GM23248 (cell line): ENCODE measurements around the gene ENTHD1. TPM values are rescaled to one million over a fixed set of nuclear protein-coding genes. Genes with fewer than 3 reads are reported as not detected.
"Not testable (repeated sequence)": the region's sequence is repeated elsewhere in the genome, so short reads cannot be mapped to it uniquely, and the experiment has no call there.

Experiments
- DNase-seq: peaks from one replicate; pipeline ENCODE4 v3.0.0-alpha.2; 2015
- H2AFZ ChIP-seq: fragments of 200-600 bp; sonication (generic); 2 replicates; pipeline ENCODE4 v1.6.1; 2016; ENCODE audit warnings: antibody characterized with exemption
- H3F3A ChIP-seq: fragments of 200-600 bp; sonication (generic); 2 replicates; pipeline ENCODE4 v1.6.1; 2016; ENCODE audit warnings: mild to moderate bottlenecking, antibody characterized with exemption, mixed run types; ENCODE audit not compliant: insufficient read depth
- H3K27ac ChIP-seq: fragments of 200-600 bp; sonication (generic); 2 replicates; pipeline ENCODE4 v1.5.1; 2016; ENCODE audit warnings: mild to moderate bottlenecking
- H3K27me3 ChIP-seq: fragments of 200-600 bp; sonication (generic); replicated peaks from 2 replicates; pipeline ENCODE4 v1.6.1; 2016; ENCODE audit warnings: mild to moderate bottlenecking; ENCODE audit not compliant: insufficient read depth
- H3K36me3 ChIP-seq: fragments of 200-600 bp; sonication (generic); 2 replicates; pipeline ENCODE4 v1.6.1; 2016; ENCODE audit warnings: low read depth, mild to moderate bottlenecking
- H3K4me1 ChIP-seq: fragments of 200-600 bp; sonication (generic); 2 replicates; pipeline ENCODE4 v1.6.1; 2016; ENCODE audit warnings: mild to moderate bottlenecking; ENCODE audit not compliant: insufficient read depth
- H3K4me2 ChIP-seq: fragments of 200-600 bp; sonication (generic); one replicate; pipeline ENCODE4 v1.6.1; 2016; ENCODE audit warnings: mild to moderate bottlenecking; ENCODE audit not compliant: unreplicated experiment
- H3K4me3 ChIP-seq: fragments of 200-600 bp; sonication (generic); 2 replicates; pipeline ENCODE4 v1.5.1; 2016; ENCODE audit warnings: mild to moderate bottlenecking
- H3K79me2 ChIP-seq: fragments of 200-600 bp; sonication (generic); 2 replicates; pipeline ENCODE4 v1.6.1; 2016; ENCODE audit warnings: mild to moderate bottlenecking; ENCODE audit not compliant: insufficient read depth
- H3K9ac ChIP-seq: fragments of 200-600 bp; sonication (generic); 2 replicates; pipeline ENCODE4 v1.6.1; 2016; ENCODE audit warnings: mild to moderate bottlenecking
- H3K9me2 ChIP-seq: fragments of 200-600 bp; sonication (generic); 2 replicates; pipeline ENCODE4 v1.6.1; 2016; ENCODE audit warnings: mixed run types, mild to moderate bottlenecking, moderate library complexity; ENCODE audit not compliant: insufficient read depth
- H3K9me3 ChIP-seq: fragments of 200-600 bp; sonication (generic); one replicate; pipeline ENCODE4 v1.6.1; 2017; ENCODE audit warnings: low read depth
- H4K20me1 ChIP-seq: fragments of 200-600 bp; sonication (generic); 2 replicates; pipeline ENCODE4 v1.6.0; 2016; ENCODE audit not compliant: insufficient read depth
- EZH2 ChIP-seq: fragments of 200-600 bp; sonication (generic); IDR thresholded peaks from 2 replicates; pipeline ENCODE4 v1.6.1; 2018; ENCODE audit warnings: antibody characterized with exemption, mild to moderate bottlenecking; ENCODE audit not compliant: insufficient read depth, poor library complexity, severe bottlenecking
- EZH2phosphoT487 ChIP-seq: fragments of 200-600 bp; sonication (generic); IDR thresholded peaks from 2 replicates; pipeline ENCODE4 v1.6.1; 2018; ENCODE audit warnings: antibody characterized with exemption, moderate library complexity, mild to moderate bottlenecking, low read depth; ENCODE audit not compliant: insufficient read depth
- WGBS, 2 experiments: methylation state at CpG; one replicate each; pipeline ENCODE4 v1.1.6; 2015 to 2017; ENCODE audit warnings: low lambda C conversion rate in 2 of 2, low coverage in 1 of 2; ENCODE audit errors: missing lambda C conversion rate in 2 of 2; 5-methylcytosine and 5-hydroxymethylcytosine counted together
- in situ Hi-C: fragments of 300-500 bp; cut with MboI; formaldehyde crosslinking; loops from 2 replicates; pipeline ENCODE4 v1.15.0; 2020
- polyA plus RNA-seq: library from polyadenylated mRNA; unstranded; fragments of >200 nt; fragmentation: Nextera tagmentation; extraction: Ambion mirVana; gene quantifications from 2 replicates; pipeline ENCODE4 v1.2.1, GENCODE V29; 2016
- total RNA-seq: library from RNA; depleted of rRNA; stranded (reverse); fragments of >200 nt; shearing (Covaris generic); gene quantifications from 2 replicates; pipeline ENCODE4 v1.2.3, GENCODE V29; 2014

The ENTHD1 gene
- total and polyA plus RNA-seq, 2 experiments from 2014 or later, result not detected

DNA sequence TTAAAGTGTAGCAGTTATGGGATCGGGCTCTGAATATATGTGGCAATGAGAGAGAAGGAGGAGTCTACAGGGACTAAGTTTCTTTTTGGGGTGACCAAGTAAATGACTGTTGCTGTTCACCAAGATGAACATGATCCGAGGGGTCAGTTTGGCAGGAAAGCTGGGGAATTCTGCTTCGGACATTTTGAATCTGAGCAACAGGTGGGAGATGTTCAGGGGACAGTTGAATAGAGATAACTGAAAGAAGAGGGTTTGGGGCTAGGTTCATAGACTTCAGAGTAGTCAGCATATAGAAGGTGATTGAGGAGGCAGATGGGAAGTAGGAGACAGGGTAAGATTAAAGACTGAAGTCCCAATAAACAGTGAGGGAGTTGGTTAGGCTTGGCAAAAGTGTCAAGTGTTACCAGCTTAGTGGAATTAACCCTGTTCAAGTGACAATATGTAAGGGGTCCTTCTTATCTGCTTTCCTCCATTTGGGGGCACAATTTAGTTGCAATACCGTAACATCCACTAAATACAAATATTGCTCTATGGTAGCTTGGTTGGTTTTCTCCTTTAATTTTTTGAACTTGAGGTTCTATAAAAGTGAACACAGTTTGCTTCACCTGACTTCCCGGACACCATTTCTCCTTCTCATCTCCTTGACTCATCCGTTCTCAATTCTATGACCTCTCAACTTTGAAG is 2.9 kb upstream of the ENTHD1 start:
- H3K4me2 ChIP-seq, result no peak overlapping the region
- H4K20me1 ChIP-seq, result no peaks in the 10 kb centered on the region
- no peak overlapping the region for H3K9ac ChIP-seq
- 41 to 42% methylated on average over 6 of the region's 6 CpGs for WGBS, 2 experiments
- H3K27ac ChIP-seq, result no peak overlapping the region
- in situ Hi-C loops, result no loop called here
- H3K9me2 ChIP-seq, result no peaks in the 10 kb centered on the region
- no peaks in the 10 kb centered on the region for H3F3A ChIP-seq
- H2AFZ ChIP-seq, result no peak overlapping the region
- TF ChIP-seq EZH2phosphoT487 (no peak), EZH2 (no peak)
- no peak for DNase-seq
- no peak overlapping the region for H3K4me3 ChIP-seq
- H3K79me2 ChIP-seq, result no peaks in the 10 kb centered on the region
- no peaks in the 10 kb centered on the region for H3K4me1 ChIP-seq
- peaks cover 48% of the 10 kb centered on the region for H3K27me3 ChIP-seq
- H3K36me3 ChIP-seq, result no peaks in the 10 kb centered on the region
- no peaks in the 10 kb centered on the region for H3K9me3 ChIP-seq

DNA sequence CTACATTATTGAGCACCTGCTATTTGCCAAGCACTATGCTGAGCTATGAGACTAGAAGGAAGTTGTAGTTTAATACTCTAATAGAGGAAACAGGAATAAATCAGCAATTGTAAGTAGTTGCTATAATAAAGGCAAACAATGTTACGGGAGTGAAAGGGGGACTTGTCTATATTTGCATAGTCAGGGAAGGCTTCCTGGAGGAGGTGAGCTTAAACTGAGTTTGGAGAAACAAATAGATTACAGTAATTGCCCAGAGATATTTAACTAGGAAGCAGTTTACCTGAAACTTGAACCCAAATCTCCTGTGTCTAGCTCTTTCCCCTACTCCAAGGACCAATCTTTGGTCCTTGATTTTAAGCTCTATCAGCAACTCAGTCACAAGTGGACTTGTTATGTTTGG is 2.1 kb upstream of the ENTHD1 start:
- Histone ChIP-seq H2AFZ (no peak overlapping the region), H3K27me3 (peaks cover 40% of the 10 kb centered on the region), H3K9ac (no peak overlapping the region), H3K9me3 (no peaks in the 10 kb centered on the region), H3K9me2 (no peaks in the 10 kb centered on the region), H4K20me1 (no peaks in the 10 kb centered on the region), H3K36me3 (no peaks in the 10 kb centered on the region), H3K4me2 (no peak overlapping the region), H3K4me1 (no peaks in the 10 kb centered on the region), H3K79me2 (no peaks in the 10 kb centered on the region), H3K4me3 (no peak overlapping the region), H3F3A (no peaks in the 10 kb centered on the region), H3K27ac (no peak overlapping the region)
- in situ Hi-C loops, result no loop called here
- 35 to 45% methylated on average over 1 of the region's 1 CpG for WGBS, 2 experiments
- DNase-seq, result no peak
- TF ChIP-seq EZH2 (no peak), EZH2phosphoT487 (no peak)

DNA sequence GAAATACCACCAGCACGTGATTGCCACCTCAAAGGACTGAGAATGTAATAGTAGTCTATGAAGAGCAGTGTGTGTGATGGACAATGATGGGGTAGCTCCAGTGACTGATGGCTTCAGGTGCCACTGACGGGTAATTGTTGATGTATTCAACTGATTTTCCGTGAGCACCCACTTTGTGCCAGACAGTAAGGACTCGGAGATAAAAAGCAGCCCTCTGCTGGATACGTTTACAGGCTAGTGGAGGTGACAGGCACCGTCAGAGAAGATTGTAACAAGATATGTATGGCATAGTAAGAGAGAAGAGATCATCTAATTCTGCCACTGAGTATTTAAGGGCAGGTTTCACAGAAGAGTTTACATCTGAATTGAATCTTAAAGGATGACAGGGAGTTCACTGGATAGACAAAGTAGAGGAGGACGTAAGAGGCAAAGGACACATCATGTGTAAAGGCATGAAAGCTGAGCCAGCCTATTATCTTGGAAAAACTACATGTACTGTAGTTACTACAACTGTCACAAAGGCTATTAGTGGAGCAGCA is 1.1 kb upstream of the ENTHD1 start:
- Histone ChIP-seq H2AFZ (no peak overlapping the region), H3K27ac (no peak overlapping the region), H3F3A (no peaks in the 10 kb centered on the region), H3K36me3 (no peaks in the 10 kb centered on the region), H3K9ac (no peak overlapping the region), H3K4me3 (no peak overlapping the region), H3K4me1 (no peaks in the 10 kb centered on the region), H3K79me2 (no peaks in the 10 kb centered on the region), H3K4me2 (no peak overlapping the region), H4K20me1 (no peaks in the 10 kb centered on the region), H3K27me3 (peaks cover 32% of the 10 kb centered on the region; the same call in 1 of the 2 replicates), H3K9me2 (no peaks in the 10 kb centered on the region), H3K9me3 (no peaks in the 10 kb centered on the region)
- no peak for DNase-seq
- WGBS, 2 experiments, result 9 to 10% methylated on average over 7 of the region's 7 CpGs
- in situ Hi-C loops, result no loop called here
- TF ChIP-seq EZH2 (no peak), EZH2phosphoT487 (no peak)

DNA sequence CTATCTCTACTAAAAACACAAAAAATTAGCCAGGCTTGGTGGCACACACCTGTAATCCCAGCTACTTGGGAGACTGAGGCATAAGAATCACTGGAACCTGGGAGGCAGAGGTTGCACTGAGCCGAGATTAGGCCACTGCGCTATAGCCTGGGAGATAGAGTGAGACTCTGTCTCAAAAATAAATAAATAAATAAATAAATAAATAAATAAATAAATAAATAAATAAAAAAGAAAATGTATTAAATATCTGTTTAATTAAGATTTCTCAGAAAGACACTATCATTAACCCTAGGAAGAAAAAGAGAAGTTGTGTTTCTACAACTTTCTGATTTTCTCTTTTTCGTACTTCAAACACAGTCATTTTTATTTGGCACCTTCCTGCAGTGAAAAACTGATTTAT is 3.6 kb downstream of the ENTHD1 start:
- H3K9ac ChIP-seq, H3F3A ChIP-seq, H3K4me1 ChIP-seq, H3K36me3 ChIP-seq, H3K9me3 ChIP-seq, H4K20me1 ChIP-seq, in situ Hi-C loops, H3K4me2 ChIP-seq, H3K79me2 ChIP-seq, DNase-seq, H2AFZ ChIP-seq, H3K27ac ChIP-seq, H3K27me3 ChIP-seq, H3K9me2 ChIP-seq, H3K4me3 ChIP-seq: not testable (repeated sequence)
- WGBS, 2 experiments, result 61 to 68% methylated on average over 3 of the region's 3 CpGs
